Smooth muscle cell (in vitro differentiated cells): ENCODE results near the gene COQ3. TPM values are rescaled to one million over a fixed set of nuclear protein-coding genes. Genes with fewer than 3 reads are reported as not detected.

ENCODE experiments used
- DNase-seq: peaks from one replicate; lab custom pipeline; 2025; ENCODE audit not compliant: unreplicated experiment; lab: John Stamatoyannopoulos, UW
- H2AFZ ChIP-seq: fragments of 200-600 bp; sonication (generic); 2 replicates; pipeline ENCODE4 v1.6.0; 2016; ENCODE audit warnings: antibody characterized with exemption, low read depth, mild to moderate bottlenecking
- H3F3A ChIP-seq: fragments of 200-600 bp; sonication (generic); 2 replicates; pipeline ENCODE4 v1.6.0; 2017; ENCODE audit warnings: antibody characterized with exemption, low read depth
- H3K27ac ChIP-seq: fragments of 200-600 bp; sonication (generic); 2 replicates; pipeline ENCODE4 v1.5.1; 2016; ENCODE audit warnings: low read depth, mild to moderate bottlenecking
- H3K27me3 ChIP-seq: fragments of 200-600 bp; sonication (generic); 2 replicates; pipeline ENCODE4 v1.6.1; 2016; ENCODE audit warnings: low read depth, mild to moderate bottlenecking
- H3K36me3 ChIP-seq: fragments of 200-600 bp; sonication (generic); 2 replicates; pipeline ENCODE4 v1.5.1; 2016; ENCODE audit warnings: low read depth
- H3K4me1 ChIP-seq: fragments of 200-600 bp; sonication (generic); 2 replicates; pipeline ENCODE4 v1.5.1; 2016; ENCODE audit warnings: low read depth
- H3K4me2 ChIP-seq: fragments of 200-600 bp; sonication (generic); 2 replicates; pipeline ENCODE4 v1.6.0; 2016; ENCODE audit warnings: mild to moderate bottlenecking
- H3K4me3 ChIP-seq: fragments of 200-600 bp; sonication (generic); 2 replicates; pipeline ENCODE4 v1.5.1; 2016; ENCODE audit warnings: mild to moderate bottlenecking
- H3K79me2 ChIP-seq: fragments of 200-600 bp; sonication (generic); 2 replicates; pipeline ENCODE4 v1.6.0; 2016; ENCODE audit warnings: low read depth, mild to moderate bottlenecking
- H3K9ac ChIP-seq: fragments of 200-600 bp; sonication (generic); 2 replicates; pipeline ENCODE4 v1.6.0; 2016; ENCODE audit warnings: low read depth
- H3K9me3 ChIP-seq: fragments of 200-600 bp; sonication (generic); replicated peaks from 2 replicates; pipeline ENCODE4 v1.5.1; 2016; ENCODE audit warnings: low read depth
- H4K20me1 ChIP-seq: fragments of 200-600 bp; sonication (generic); 2 replicates; pipeline ENCODE4 v1.6.0; 2016; ENCODE audit warnings: low read depth
- CTCF ChIP-seq: fragments of 200-600 bp; sonication (generic); IDR thresholded peaks from 2 replicates; pipeline ENCODE4 v1.5.1; 2017; ENCODE audit warnings: borderline replicate concordance, mild to moderate bottlenecking, antibody characterized with exemption; ENCODE audit not compliant: insufficient read depth, poor library complexity, severe bottlenecking
- WGBS: methylation state at CpG from one replicate; pipeline ENCODE4 v1.1.7; 2016; ENCODE audit warnings: low lambda C conversion rate; 5-methylcytosine and 5-hydroxymethylcytosine counted together
- polyA plus RNA-seq: library from polyadenylated mRNA; unstranded; fragments of >200 nt; fragmentation: Nextera tagmentation; extraction: Ambion mirVana; gene quantifications from 2 replicates; pipeline ENCODE4 v1.2.1, GENCODE V29; 2016
- total RNA-seq: library from RNA; depleted of rRNA; stranded (reverse); fragments of >200 nt; gene quantifications from 2 replicates; pipeline ENCODE4 v1.2.3, GENCODE V29; 2014

Gene COQ3
- 5.0 and 6.2 TPM in 2 replicates for total RNA-seq
- 11.7 and 12.2 TPM in 2 replicates for polyA plus RNA-seq

- peaks cover 13% of the 10 kb centered on the region for H3F3A ChIP-seq
- 15% methylated on average over 56 of the region's 56 CpGs for WGBS
- H3K4me3 ChIP-seq: peak within 1 kb of the TSS; percentile 90
- peak within 1 kb of the TSS; percentile 85 for H2AFZ ChIP-seq
- H3K79me2 ChIP-seq: no peaks in the 10 kb centered on the region
- H3K27ac ChIP-seq: peak within 1 kb of the TSS; percentile 67
- H3K27me3 ChIP-seq: no peaks in the 10 kb centered on the region
- DNase-seq: peak; percentile 67
- H3K36me3 ChIP-seq: no peaks in the 10 kb centered on the region
- H3K9me3 ChIP-seq: no peaks in the 10 kb centered on the region
- peak within 1 kb of the TSS; percentile 87 for H3K9ac ChIP-seq
- peak within 1 kb of the TSS; percentile 82 for H3K4me2 ChIP-seq
- no peak for TF ChIP-seq CTCF
- H4K20me1 ChIP-seq: no peaks in the 10 kb centered on the region
- H3K4me1 ChIP-seq: peaks cover 7% of the 10 kb centered on the region
Measured at GRCh38 chr6:99393698-99394531, at the start of gene COQ3. Gene COQ3, minus strand, starts transcription at chr6:99394195. Its CDS starts 16 bp downstream, at chr6:99394179.

- no peak for DNase-seq
- TF ChIP-seq CTCF: peak; percentile 74
Measured at GRCh38 chr6:99434702-99435530, 40.9 kb upstream of the COQ3 start.

GRCh38 chr6:99432877-99433276, 38.9 kb upstream of the COQ3 start:
- Histone ChIP-seq H3K27ac (no peak overlapping the region), H3K36me3 (peaks cover 5% of the 10 kb centered on the region), H3K27me3 (no peaks in the 10 kb centered on the region), H4K20me1 (no peaks in the 10 kb centered on the region), H3K9me3 (no peaks in the 10 kb centered on the region), H3K4me2 (no peak overlapping the region), H2AFZ (no peak overlapping the region), H3K9ac (no peak overlapping the region), H3K4me1 (no peaks in the 10 kb centered on the region), H3K4me3 (no peak overlapping the region), H3K79me2 (peaks cover 6% of the 10 kb centered on the region), H3F3A (no peaks in the 10 kb centered on the region)
- DNase-seq: no peak
- whole genome bisulfite sequencing: 96% methylated on average over 2 of the region's 2 CpGs
- TF ChIP-seq CTCF: no peak

More at GRCh38 chr6:99434702-99435530, 40.9 kb upstream of the COQ3 start:
- Histone ChIP-seq H2AFZ (no peak overlapping the region), H3K27ac (no peak overlapping the region), H3K4me1 (no peaks in the 10 kb centered on the region), H3K4me2 (no peak overlapping the region), H3K79me2 (no peaks in the 10 kb centered on the region), H3K27me3 (no peaks in the 10 kb centered on the region), H4K20me1 (no peaks in the 10 kb centered on the region), H3K9ac (no peak overlapping the region), H3K4me3 (no peak overlapping the region), H3K36me3 (peaks cover 5% of the 10 kb centered on the region), H3K9me3 (no peaks in the 10 kb centered on the region), H3F3A (no peaks in the 10 kb centered on the region)
- WGBS: 40% methylated on average over 3 of the region's 3 CpGs
